H1 (cell line): Measurements from ENCODE around the gene GMPR2. TPM values are rescaled to one million over a fixed set of nuclear protein-coding genes. Genes with fewer than 3 reads are reported as not detected.

Experiments
- CTCF ChIA-PET: fragments of 300-600 bp; sonication (Branson Sonifier 250); formaldehyde crosslinking; loops from one replicate; lab custom pipeline; 2021; ENCODE audit not compliant: partially characterized antibody; lab: Charles Lee
- POLR2A ChIA-PET: fragments of 300-600 bp; sonication (Branson Sonifier 250); formaldehyde crosslinking; loops from one replicate; lab custom pipeline; 2021; ENCODE audit warnings: inconsistent platforms; ENCODE audit not compliant: partially characterized antibody; lab: Charles Lee
- DNase-seq, 2 experiments: peaks; one replicate each; pipeline versions ENCODE4 v3.0.0 to v3.0.0-alpha.2; 2010 to 2022; ENCODE audit warnings: low spot score in 2 of 2, low read depth in 1 of 2, mixed read lengths in 1 of 2
- FAIRE-seq: peaks from 2 replicates; lab custom pipeline; 2011; peaks lifted over from hg19 to GRCh38; lab: Jason Lieb, UNC
- H2AFZ ChIP-seq: 2 replicates; pipeline ENCODE4 v1.8.1; 2012; ENCODE audit warnings: low read length, inconsistent platforms
- H2AK5ac ChIP-seq: 2 replicates; pipeline ENCODE4 v1.6.1; 2013; ENCODE audit warnings: low read depth, low read length
- H2BK120ac ChIP-seq: replicated peaks from 2 replicates; pipeline ENCODE3; 2013; ENCODE audit warnings: low read depth, low read length, inconsistent platforms
- H2BK12ac ChIP-seq: 2 replicates; pipeline ENCODE4 v1.6.1; 2013; ENCODE audit warnings: low read depth, low read length
- H2BK15ac ChIP-seq: 2 replicates; pipeline ENCODE4 v1.6.1; 2013; ENCODE audit warnings: low read length
- H2BK20ac ChIP-seq: 2 replicates; pipeline ENCODE4 v1.6.1; 2013; ENCODE audit warnings: low read length
- H2BK5ac ChIP-seq: 2 replicates; pipeline ENCODE4 v1.6.1; 2013; ENCODE audit warnings: low read depth, low read length
- H3K14ac ChIP-seq: 2 replicates; pipeline ENCODE4 v1.6.1; 2013; ENCODE audit warnings: inconsistent platforms; ENCODE audit not compliant: insufficient read length
- H3K18ac ChIP-seq: 2 replicates; pipeline ENCODE4 v1.6.1; 2013; ENCODE audit warnings: low read length; ENCODE audit errors: extremely low read depth
- H3K23ac ChIP-seq: 2 replicates; pipeline ENCODE4 v1.6.1; 2013; ENCODE audit warnings: inconsistent platforms; ENCODE audit not compliant: insufficient read length
- H3K23me2 ChIP-seq: 2 replicates; pipeline ENCODE4 v1.6.1; 2013; ENCODE audit warnings: low read depth, low read length
- H3K27ac ChIP-seq: 2 replicates; pipeline ENCODE4 v1.6.1; 2011; ENCODE audit warnings: low read depth, low read length, inconsistent platforms
- H3K27me3 ChIP-seq, 4 experiments: replicated peaks in 1 of 4; 1 replicate in 1 of 4; 2 replicates in 3 of 4; pipeline versions ENCODE4 v1.6.1 to v1.8.1; 2011 to 2013; ENCODE audit warnings: low read length in 3 of 4, mild to moderate bottlenecking in 3 of 4, inconsistent platforms in 2 of 4, mixed read lengths in 2 of 4, moderate library complexity in 1 of 4; ENCODE audit not compliant: control insufficient read depth in 3 of 4, insufficient read depth in 3 of 4; ENCODE audit errors: extremely low read depth in 1 of 4
- H3K36me3 ChIP-seq, 4 experiments: 2 replicates each; pipeline versions ENCODE4 v1.6.1 to v1.8.1; 2011 to 2013; ENCODE audit warnings: mild to moderate bottlenecking in 4 of 4, low read length in 3 of 4, moderate library complexity in 2 of 4, control low read depth in 1 of 4, inconsistent platforms in 1 of 4; ENCODE audit not compliant: insufficient read depth in 4 of 4, control insufficient read depth in 2 of 4
- H3K4ac ChIP-seq: replicated peaks from 2 replicates; pipeline ENCODE3; 2013; ENCODE audit warnings: low read length, low read depth, mixed read lengths, inconsistent platforms; ENCODE audit not compliant: insufficient read length
- H3K4me1 ChIP-seq, 4 experiments: replicated peaks in 1 of 4; 1 replicate in 1 of 4; 2 replicates in 3 of 4; pipeline versions ENCODE4 v1.6.1 to v1.8.1; 2011 to 2013; ENCODE audit warnings: low read length in 3 of 4, inconsistent platforms in 2 of 4, mixed read lengths in 1 of 4; ENCODE audit not compliant: insufficient read depth in 4 of 4, control insufficient read depth in 3 of 4
- H3K4me2 ChIP-seq, 2 experiments: 2 replicates each; pipeline versions ENCODE4 v1.6.1 to v1.8.1; 2011 to 2013; ENCODE audit warnings: low read depth in 2 of 2, low read length in 2 of 2, control low read depth in 1 of 2, inconsistent platforms in 1 of 2, mild to moderate bottlenecking in 1 of 2; ENCODE audit not compliant: insufficient read depth in 1 of 2
- H3K4me3 ChIP-seq, 4 experiments: fragments of 200-600, 300-600 bp in 1 of 4; sonication (generic), shearing (Covaris generic), sonication (Bioruptor Twin) in 1 of 4; 2 replicates each; pipeline versions ENCODE4 v1.5.1 to v1.8.1; 2011 to 2016; ENCODE audit warnings: low read length in 4 of 4, low read depth in 3 of 4, control low read depth in 2 of 4, inconsistent platforms in 2 of 4, mild to moderate bottlenecking in 2 of 4, mixed read lengths in 1 of 4, moderate library complexity in 1 of 4; ENCODE audit not compliant: insufficient read depth in 2 of 4; ENCODE audit errors: extremely low read depth in 1 of 4
- H3K56ac ChIP-seq: replicated peaks from 2 replicates; pipeline ENCODE3; 2013; ENCODE audit warnings: low read depth, mild to moderate bottlenecking, mixed read lengths, low read length, inconsistent platforms; ENCODE audit not compliant: insufficient read length
- H3K79me1 ChIP-seq: 2 replicates; pipeline ENCODE4 v1.6.1; 2013; ENCODE audit warnings: low read depth, low read length, control low read depth
- H3K79me2 ChIP-seq, 2 experiments: 2 replicates each; pipeline versions ENCODE4 v1.6.1 to v1.8.1; 2012 to 2013; ENCODE audit warnings: low read length in 2 of 2, mild to moderate bottlenecking in 2 of 2, inconsistent platforms in 1 of 2; ENCODE audit not compliant: insufficient read depth in 2 of 2, control insufficient read depth in 1 of 2
- H3K9ac ChIP-seq, 4 experiments: replicated peaks in 1 of 4; 1 replicate in 1 of 4; 2 replicates in 3 of 4; pipeline versions ENCODE4 v1.6.1 to v1.8.1; 2011 to 2013; ENCODE audit warnings: low read depth in 3 of 4, low read length in 3 of 4, control low read depth in 2 of 4, mild to moderate bottlenecking in 2 of 4, moderate library complexity in 2 of 4, inconsistent platforms in 1 of 4; ENCODE audit errors: extremely low read depth in 1 of 4
- H3K9me3 ChIP-seq, 2 experiments: 2 replicates each; pipeline versions ENCODE4 v1.6.1 to v1.8.1; 2012 to 2013; ENCODE audit warnings: mild to moderate bottlenecking in 2 of 2, moderate library complexity in 2 of 2, control low read depth in 1 of 2, inconsistent platforms in 1 of 2, low read depth in 1 of 2, low read length in 1 of 2, mixed read lengths in 1 of 2; ENCODE audit not compliant: insufficient read depth in 2 of 2
- H4K20me1 ChIP-seq, 2 experiments: replicated peaks in 1 of 2; 2 replicates each; pipeline versions ENCODE3 to v1.8.1; 2011 to 2013; ENCODE audit warnings: inconsistent platforms in 2 of 2, low read length in 2 of 2, mild to moderate bottlenecking in 1 of 2; ENCODE audit not compliant: insufficient read depth in 2 of 2, control insufficient read depth in 1 of 2
- H4K5ac ChIP-seq: 2 replicates; pipeline ENCODE4 v1.6.1; 2013; ENCODE audit warnings: low read length, low read depth, mixed read lengths, inconsistent platforms; ENCODE audit not compliant: insufficient read length
- H4K8ac ChIP-seq: 2 replicates; pipeline ENCODE4 v1.8.0; 2013; ENCODE audit warnings: mild to moderate bottlenecking, moderate library complexity, low read length, inconsistent platforms; ENCODE audit not compliant: insufficient read depth; ENCODE audit errors: extremely low read depth
- H4K91ac ChIP-seq: replicated peaks from 2 replicates; pipeline ENCODE3; 2013; ENCODE audit warnings: low read length, mixed read lengths, inconsistent platforms; ENCODE audit not compliant: insufficient read length
- ASH2L ChIP-seq: fragments of 200-600, 300-600 bp; sonication (generic); IDR thresholded peaks from one replicate; pipeline ENCODE4 v1.7.1; 2017; ENCODE audit warnings: low read length
- ATF3 ChIP-seq: IDR thresholded peaks from 2 replicates; pipeline ENCODE4 v1.6.1; 2011; ENCODE audit warnings: low read depth, mild to moderate bottlenecking, low read length; ENCODE audit not compliant: insufficient read depth
- BCL11A ChIP-seq, 2 experiments: IDR thresholded peaks; one replicate each; pipeline ENCODE4 v1.6.1; 2011; ENCODE audit warnings: low read depth in 2 of 2, low read length in 2 of 2, mild to moderate bottlenecking in 2 of 2
- EP300 ChIP-seq, 2 experiments: IDR thresholded peaks; 1 replicate in 1 of 2; 2 replicates in 1 of 2; pipeline ENCODE4 v1.6.1; 2011 to 2012; ENCODE audit warnings: low read depth in 2 of 2, low read length in 2 of 2, mild to moderate bottlenecking in 2 of 2, borderline replicate concordance in 1 of 2, inconsistent platforms in 1 of 2, moderate library complexity in 1 of 2
- FOSL1 ChIP-seq: IDR thresholded peaks from 2 replicates; pipeline ENCODE4 v1.6.1; 2011; ENCODE audit warnings: mild to moderate bottlenecking, low read depth, low read length, moderate library complexity; ENCODE audit not compliant: insufficient read depth
- JUND ChIP-seq: IDR thresholded peaks from 2 replicates; pipeline ENCODE4 v1.6.1; 2011; ENCODE audit warnings: mild to moderate bottlenecking, improper control_type of control experiment, low read length
- KDM1A ChIP-seq: fragments of 200-600, 300-600 bp; sonication (generic); IDR thresholded peaks from 2 replicates; pipeline ENCODE4 v1.7.1; 2016; ENCODE audit warnings: mild to moderate bottlenecking, low read length, borderline replicate concordance
- KDM4A ChIP-seq: IDR thresholded peaks from one replicate; pipeline ENCODE4 v1.7.1; 2012; ENCODE audit warnings: low read depth, mild to moderate bottlenecking, moderate library complexity, low read length, inconsistent platforms; ENCODE audit not compliant: severe bottlenecking
- KDM5A ChIP-seq: fragments of 200-600 bp; IDR thresholded peaks from 2 replicates; pipeline ENCODE4 v1.7.1; 2012; ENCODE audit warnings: mild to moderate bottlenecking, low read length, inconsistent platforms, mixed read lengths
- NRF1 ChIP-seq: IDR thresholded peaks from 2 replicates; pipeline ENCODE4 v1.6.1; 2011; ENCODE audit warnings: mild to moderate bottlenecking, low read depth, low read length, improper control_type of control experiment
- POLR2A ChIP-seq, 2 experiments: IDR thresholded peaks; 1 replicate in 1 of 2; 2 replicates in 1 of 2; pipeline ENCODE4 v1.6.1; 2011; ENCODE audit warnings: low read depth in 2 of 2, low read length in 2 of 2, mild to moderate bottlenecking in 2 of 2; ENCODE audit errors: control extremely low read depth in 1 of 2
- POU5F1 ChIP-seq: IDR thresholded peaks from 2 replicates; pipeline ENCODE4 v1.6.1; 2011; ENCODE audit warnings: low read depth, mild to moderate bottlenecking, low read length, moderate library complexity
- SP2 ChIP-seq: IDR thresholded peaks from 2 replicates; pipeline ENCODE4 v1.6.1; 2012; ENCODE audit warnings: mild to moderate bottlenecking, low read length, inconsistent platforms
- SRF ChIP-seq: IDR thresholded peaks from 2 replicates; pipeline ENCODE4 v1.6.1; 2011; ENCODE audit warnings: mild to moderate bottlenecking, low read depth, low read length, moderate library complexity
- YY1 ChIP-seq: IDR thresholded peaks from 2 replicates; pipeline ENCODE4 v1.6.1; 2011; ENCODE audit warnings: low read depth, mild to moderate bottlenecking, low read length
- WGBS, 2 experiments: shearing (Covaris generic) in 1 of 2; methylation state at CpG; one replicate each; pipeline versions ENCODE4 v1.1.6 to v1.1.7; 2013 to 2015; ENCODE audit warnings: low lambda C conversion rate in 2 of 2, mixed read lengths in 2 of 2, inconsistent platforms in 1 of 2, low coverage in 1 of 2, missing lambda C conversion rate in 1 of 2; ENCODE audit not compliant: insufficient replicate concordance in 2 of 2, insufficient coverage in 1 of 2, insufficient read length in 1 of 2; ENCODE audit errors: extremely low coverage in 1 of 2, missing lambda C conversion rate in 1 of 2; 5-methylcytosine and 5-hydroxymethylcytosine counted together
- polyA plus RNA-seq, 7 experiments: library from polyadenylated mRNA; depleted of rRNA in 3 of 7; stranded (reverse) in 5 of 7; unstranded in 2 of 7; fragments of >200 nt in 5 of 7; fragments of 200-250 nt in 2 of 7; gene quantifications; 1 replicate in 5 of 7; 2 replicates in 1 of 7; 4 replicates in 1 of 7; pipeline versions ENCODE4 v1.2.1 to v1.2.3, GENCODE V29; 2011 to 2013; ENCODE audit warnings: missing spikeins in 2 of 7, mixed read lengths in 2 of 7
- total RNA-seq: library from RNA; stranded (reverse); fragmentation: NEBNext Ultra II Directional; extraction: Animal tissue kit (Norgen Biotek cat#: 25700); gene quantifications from 2 replicates; pipeline ENCODE4 v1.2.1, GENCODE V29; 2021

GMPR2 gene
- total and polyA plus RNA-seq, 2 of the 8 experiments (the other 6 are each of a cell fraction or from before 2014, with no cell fraction given): 61.6 to 85.3 TPM

GRCh38 chr14:24256960-24257359 is 24.2 kb downstream of the GMPR2 start:
- DNase-seq (no peak), FAIRE-seq (no peak)
- H4K20me1 ChIP-seq: peaks cover 0 to 2% of the 10 kb centered on the region in 2 experiments
- no peak overlapping the region for H2BK15ac ChIP-seq
- H3K4me3 ChIP-seq: no peak overlapping the region
- H3K36me3 ChIP-seq: no peaks in the 10 kb centered on the region
- POLR2A ChIA-PET: interaction anchor here (1.2 to 2.7 kb wide), 6 partner anchors 11 to 162 kb away, joined by 3 to 10 read pairs (median 4); partner anchors contain the start of genes PCK2 and RABGGTA
- H2BK20ac ChIP-seq: no peak overlapping the region
- H2AFZ ChIP-seq: no peak overlapping the region
- H3K4ac ChIP-seq: no peak overlapping the region
- 86% methylated on average over 4 of the region's 4 CpGs; no CpG with 5 or more reads in 1 of the 2 experiments for WGBS, 2 experiments
- no peaks in the 10 kb centered on the region; a peak in 1 of 7 replicates for H3K27me3 ChIP-seq
- no peak overlapping the region for H4K8ac ChIP-seq
- H3K4me1 ChIP-seq: no peaks in the 10 kb centered on the region; a peak in 1 of 7 replicates
- H2BK5ac ChIP-seq: no peak overlapping the region
- H4K5ac ChIP-seq: no peak overlapping the region
- H3K9ac ChIP-seq: no peak overlapping the region
- H3K79me2 ChIP-seq: no peaks in the 10 kb centered on the region
- no peak overlapping the region for H3K14ac ChIP-seq
- CTCF ChIA-PET: interaction anchor here (0.7 to 2.5 kb wide), 5 partner anchors 14 to 49 kb away, joined by 3 to 8 read pairs (median 3); partner anchors contain the start of genes RABGGTA and TINF2
- H3K56ac ChIP-seq: no peak overlapping the region
- H3K18ac ChIP-seq: no peak overlapping the region
- no peak overlapping the region for H3K4me2 ChIP-seq
- no peaks in the 10 kb centered on the region for H3K23me2 ChIP-seq
- H3K27ac ChIP-seq: no peak overlapping the region
- no peak overlapping the region for H2BK120ac ChIP-seq
- H3K79me1 ChIP-seq: no peaks in the 10 kb centered on the region
- H4K91ac ChIP-seq: no peak overlapping the region
- H3K23ac ChIP-seq: no peak overlapping the region
- H3K9me3 ChIP-seq: no peaks in the 10 kb centered on the region
- H2AK5ac ChIP-seq: no peak overlapping the region
- H2BK12ac ChIP-seq: no peak overlapping the region
- TF ChIP-seq EP300 (IDR thresholded peaks at IDR 0.05; ENCODE audit: borderline replicate concordance in 1 of 2, low read depth in 2 of 2, low read length in 2 of 2) (no peak), KDM5A (no peak), ATF3 (no peak), KDM1A (no peak), KDM4A (no peak), FOSL1 (no peak), NRF1 (no peak), POLR2A (IDR thresholded peaks at IDR 0.05; ENCODE audit: control extremely low read depth in 1 of 2, low read depth in 2 of 2, low read length in 2 of 2) (no peak), BCL11A (IDR thresholded peaks at IDR 0.05; ENCODE audit: low read depth in 2 of 2, low read length in 2 of 2) (no peak), SP2 (no peak), ASH2L (no peak), JUND (no peak), SRF (no peak), YY1 (no peak), POU5F1 (no peak)
